CD14-positive monocyte (primary cell): ENCODE measurements around the gene PCNT. TPM values are rescaled to one million over a fixed set of nuclear protein-coding genes. Genes with fewer than 3 reads are reported as not detected.

ENCODE experiments used
- DNase-seq, 3 donors: peaks; one replicate each; pipeline ENCODE4 v3.0.0-alpha.2; 2011 to 2022
- H2AFZ ChIP-seq: 2 replicates; pipeline ENCODE4 v1.6.0; 2012; ENCODE audit warnings: mild to moderate bottlenecking, low read depth, low read length, inconsistent platforms; ENCODE audit not compliant: insufficient read depth, poor library complexity, severe bottlenecking
- H3K27ac ChIP-seq, 2 donors: 1 replicate in 1 of 2; 2 replicates in 1 of 2; pipeline ENCODE4 v1.5.1; 2012 to 2013; ENCODE audit warnings: low read length in 2 of 2, control low read depth in 1 of 2, inconsistent platforms in 1 of 2, low read depth in 1 of 2, mild to moderate bottlenecking in 1 of 2
- H3K27me3 ChIP-seq, 2 donors: one replicate each; pipeline versions ENCODE4 v1.6.0 to v1.6.1; 2011 to 2013; ENCODE audit warnings: low read length in 2 of 2; ENCODE audit not compliant: control insufficient read depth in 2 of 2, insufficient read depth in 2 of 2
- H3K36me3 ChIP-seq, 2 donors: replicated peaks in 1 of 2; 1 replicate in 1 of 2; 2 replicates in 1 of 2; pipeline versions ENCODE4 v1.5.1 to v1.6.1; 2012 to 2013; ENCODE audit warnings: low read length in 2 of 2, control low read depth in 1 of 2, inconsistent platforms in 1 of 2, mild to moderate bottlenecking in 1 of 2; ENCODE audit not compliant: insufficient read depth in 2 of 2, control insufficient read depth in 1 of 2
- H3K4me1 ChIP-seq, 2 donors: 1 replicate in 1 of 2; 2 replicates in 1 of 2; pipeline versions ENCODE4 v1.5.1 to v1.6.1; 2012 to 2013; ENCODE audit warnings: low read length in 2 of 2, control low read depth in 1 of 2, inconsistent platforms in 1 of 2, mild to moderate bottlenecking in 1 of 2, moderate library complexity in 1 of 2; ENCODE audit not compliant: insufficient read depth in 2 of 2, control insufficient read depth in 1 of 2
- H3K4me2 ChIP-seq: replicated peaks from 2 replicates; pipeline ENCODE3; 2012; ENCODE audit warnings: low read length, moderate library complexity, mild to moderate bottlenecking; ENCODE audit not compliant: poor library complexity, severe bottlenecking; ENCODE audit errors: extremely low read depth
- H3K4me3 ChIP-seq, 3 experiments: fragments of 200-600 bp in 1 of 3; sonication (generic) in 1 of 3; replicated peaks in 1 of 3; 1 replicate in 2 of 3; 2 replicates in 1 of 3; pipeline ENCODE4 v1.5.1; 2011 to 2013; ENCODE audit warnings: low read length in 3 of 3, mild to moderate bottlenecking in 3 of 3, control low read depth in 2 of 3, low read depth in 2 of 3, inconsistent platforms in 1 of 3, moderate library complexity in 1 of 3
- H3K79me2 ChIP-seq: 2 replicates; pipeline ENCODE4 v1.6.0; 2012; ENCODE audit warnings: mild to moderate bottlenecking, control low read depth, inconsistent platforms, low read length, moderate library complexity; ENCODE audit not compliant: insufficient read depth
- H3K9ac ChIP-seq: 2 replicates; pipeline ENCODE4 v1.6.0; 2017; ENCODE audit warnings: low read length, mild to moderate bottlenecking; ENCODE audit not compliant: insufficient read depth, poor library complexity, severe bottlenecking
- H3K9me3 ChIP-seq, 2 donors: replicated peaks in 1 of 2; 1 replicate in 1 of 2; 2 replicates in 1 of 2; pipeline versions ENCODE4 v1.5.1 to v1.6.1; 2012 to 2013; ENCODE audit warnings: low read length in 2 of 2, control low read depth in 1 of 2; ENCODE audit not compliant: control insufficient read depth in 1 of 2, insufficient read depth in 1 of 2
- H4K20me1 ChIP-seq: 2 replicates; pipeline ENCODE4 v1.6.0; 2012; ENCODE audit warnings: mild to moderate bottlenecking, low read length, control low read depth, moderate library complexity; ENCODE audit not compliant: insufficient read depth
- H3K27ac Mint-ChIP-seq, 7 donors: one replicate each; pipeline ENCODE4 v1.8.0; 2020; ENCODE audit warnings: mild to moderate bottlenecking in 7 of 7, mixed read lengths in 7 of 7, moderate library complexity in 6 of 7, inconsistent platforms in 2 of 7
- H3K27me3 Mint-ChIP-seq, 3 donors: one replicate each; pipeline ENCODE4 v1.8.0; 2021 to 2022; ENCODE audit warnings: low read depth in 3 of 3, mild to moderate bottlenecking in 3 of 3, mixed read lengths in 3 of 3, moderate library complexity in 3 of 3, inconsistent platforms in 1 of 3
- H3K36me3 Mint-ChIP-seq, 2 donors: one replicate each; pipeline ENCODE4 v1.8.0; 2020; ENCODE audit warnings: mixed read lengths in 2 of 2, inconsistent platforms in 1 of 2, mild to moderate bottlenecking in 1 of 2
- H3K4me1 Mint-ChIP-seq: one replicate; pipeline ENCODE4 v1.8.0; 2020; ENCODE audit warnings: mild to moderate bottlenecking, mixed read lengths
- H3K4me3 Mint-ChIP-seq, 2 donors: one replicate each; pipeline ENCODE4 v1.8.0; 2020; ENCODE audit warnings: mild to moderate bottlenecking in 2 of 2, mixed read lengths in 2 of 2, moderate library complexity in 1 of 2
- H3K9me3 Mint-ChIP-seq, 7 donors: one replicate each; pipeline ENCODE4 v1.8.0; 2020 to 2022; ENCODE audit warnings: mixed read lengths in 7 of 7, mild to moderate bottlenecking in 6 of 7, moderate library complexity in 6 of 7, inconsistent platforms in 2 of 7
- CTCF ChIP-seq: fragments of 200-600 bp; IDR thresholded peaks from one replicate; pipeline ENCODE4 v1.8.0; 2022; ENCODE audit warnings: antibody characterized with exemption, mild to moderate bottlenecking
- WGBS: methylation state at CpG from one replicate; pipeline ENCODE4 v1.1.5; 2013; ENCODE audit warnings: missing lambda C conversion rate; ENCODE audit not compliant: insufficient coverage; 5-methylcytosine and 5-hydroxymethylcytosine counted together
- intact Hi-C, 2 donors: fragments of 100-400 bp; cut with micrococcal nuclease; formaldehyde crosslinking; loops; one replicate each; pipeline versions ENCODE4 v1.15.0 to v1.15.1; 2023
- polyA plus RNA-seq, 3 donors: library from polyadenylated mRNA; depleted of rRNA in 1 of 3; unstranded in 2 of 3; stranded (reverse) in 1 of 3; fragments of 300-500 nt in 2 of 3; fragments of >200 nt in 1 of 3; fragmentation: Illumina TruSeq in 2 of 3; gene quantifications; 1 replicate in 2 of 3; 2 replicates in 1 of 3; pipeline ENCODE4 v1.2.3, GENCODE V29; 2012 to 2021

The PCNT gene
- polyA plus RNA-seq, 3 donors = 4.2 to 16.3 (median 5.1) TPM

DNA sequence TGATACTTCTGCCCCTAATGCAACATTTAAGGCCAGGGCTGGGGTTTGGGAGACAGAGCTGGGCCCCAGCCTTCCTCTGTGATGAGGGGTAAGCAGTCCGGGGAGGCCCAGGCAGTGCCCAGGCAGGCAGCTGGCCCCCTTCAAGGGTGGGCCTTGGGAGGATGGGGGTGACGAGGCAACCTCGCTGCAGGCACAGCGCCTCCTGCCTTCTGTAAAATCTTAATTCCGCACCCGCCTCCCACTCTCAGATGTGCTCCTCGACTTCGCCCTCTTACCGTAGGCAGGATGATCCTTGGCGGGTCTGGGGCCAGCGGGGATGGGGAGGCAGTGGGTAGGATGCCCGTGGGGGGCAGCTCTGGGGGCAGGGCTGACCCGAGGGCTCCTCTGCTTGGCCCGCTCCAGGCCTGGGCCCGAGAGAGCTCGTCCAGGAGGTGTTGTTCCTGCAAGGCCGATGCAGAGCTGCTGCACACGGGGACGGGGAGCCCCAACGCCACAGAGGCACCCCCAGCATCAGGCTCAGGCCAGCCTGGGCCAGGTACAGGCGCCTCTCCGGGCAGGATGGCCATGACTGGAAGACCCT is 9.4 kb upstream of the PCNT start:
- Mint-ChIP-seq H3K36me3 (peaks cover 11 to 47% of the 10 kb centered on the region in 2 donors), H3K4me1 (peaks cover 6% of the 10 kb centered on the region), H3K27ac (no peak overlapping the region), H3K9me3 (no peaks in the 10 kb centered on the region), H3K4me3 (no peak overlapping the region), H3K27me3 (peaks cover 0 to under 1% (median 0%) of the 10 kb centered on the region in 3 donors)
- Histone ChIP-seq H3K79me2 (peaks cover 18% of the 10 kb centered on the region), H3K9ac (peak overlapping the region; percentile 8), H4K20me1 (no peaks in the 10 kb centered on the region), H3K9me3 (no peaks in the 10 kb centered on the region), H3K27me3 (no peaks in the 10 kb centered on the region), H3K4me3 (no peak overlapping the region), H3K27ac (no peak overlapping the region), H3K36me3 (peaks cover 19 to 41% of the 10 kb centered on the region in 2 donors), H3K4me2 (no peak overlapping the region), H2AFZ (no peak overlapping the region), H3K4me1 (peaks cover 0 to 1% of the 10 kb centered on the region in 2 donors)
- 97% methylated on average over 11 of the region's 22 CpGs for WGBS
- intact Hi-C loops = no loop called here
- no peak for DNase-seq
- no peak for TF ChIP-seq CTCF

GRCh38 chr21:46316708-46317324 is 7.1 kb upstream of the PCNT start:
- Histone ChIP-seq H3K27ac (no peak overlapping the region), H3K9ac (no peak overlapping the region), H3K9me3 (no peaks in the 10 kb centered on the region), H3K27me3 (no peaks in the 10 kb centered on the region), H3K36me3 (peaks cover 16 to 33% of the 10 kb centered on the region in 2 donors), H3K4me1 (peaks cover 19 to 22% of the 10 kb centered on the region in 2 donors), H3K4me3 (no peak overlapping the region), H3K79me2 (peaks cover 40% of the 10 kb centered on the region), H4K20me1 (no peaks in the 10 kb centered on the region), H2AFZ (no peak overlapping the region), H3K4me2 (no peak overlapping the region)
- Mint-ChIP-seq H3K36me3 (peaks cover 6 to 35% of the 10 kb centered on the region in 2 donors), H3K27me3 (peaks cover 0 to 1% (median 0%) of the 10 kb centered on the region in 3 donors), H3K27ac (peak overlapping the region in 1 of 7 donors; percentile 8), H3K4me1 (peaks cover 25% of the 10 kb centered on the region), H3K9me3 (no peaks in the 10 kb centered on the region), H3K4me3 (no peak overlapping the region)
- DNase-seq = no peak
- no peak for TF ChIP-seq CTCF
- WGBS = 96% methylated on average over 11 of the region's 14 CpGs
- intact Hi-C loops = no loop called here
